Neural cell (in vitro differentiated cells): ENCODE data around the gene GAREM1. TPM values are rescaled to one million over a fixed set of nuclear protein-coding genes. Genes with fewer than 3 reads are reported as not detected.

ENCODE experiments used
- H2AFZ ChIP-seq: fragments of 200-600, 300-800 bp; sonication (generic), shearing (Covaris generic); 2 replicates; pipeline ENCODE4 v1.6.0; 2014; ENCODE audit warnings: low read depth, mild to moderate bottlenecking, antibody characterized with exemption, low read length, moderate library complexity
- H3F3A ChIP-seq: fragments of 200-600 bp; shearing (Covaris generic); 2 replicates; pipeline ENCODE4 v1.6.1; 2016; ENCODE audit warnings: mild to moderate bottlenecking, moderate library complexity, mixed read lengths, antibody characterized with exemption, low read length; ENCODE audit not compliant: insufficient read depth, poor library complexity, severe bottlenecking
- H3K27ac ChIP-seq: fragments of 200-600, 300-800 bp; sonication (generic), shearing (Covaris generic); 2 replicates; pipeline ENCODE4 v1.5.1; 2014; ENCODE audit warnings: mild to moderate bottlenecking, low read length, moderate library complexity
- H3K27me3 ChIP-seq: fragments of 300-800, 200-600 bp; sonication (generic), shearing (Covaris generic); 2 replicates; pipeline ENCODE4 v1.6.0; 2014; ENCODE audit warnings: mild to moderate bottlenecking, low read depth, low read length, moderate library complexity; ENCODE audit not compliant: insufficient read depth
- H3K36me3 ChIP-seq: fragments of 300-800, 200-600 bp; sonication (generic), shearing (Covaris generic); 2 replicates; pipeline ENCODE4 v1.5.1; 2014; ENCODE audit warnings: mild to moderate bottlenecking, antibody characterized with exemption, low read length, moderate library complexity; ENCODE audit not compliant: insufficient read depth
- H3K4me2 ChIP-seq: fragments of 300-800, 200-600 bp; sonication (generic), shearing (Covaris generic); 2 replicates; pipeline ENCODE4 v1.6.0; 2014; ENCODE audit warnings: mild to moderate bottlenecking, low read length
- H3K4me3 ChIP-seq: fragments of 300-800, 200-600 bp; sonication (generic), shearing (Covaris generic); 2 replicates; pipeline ENCODE4 v1.5.1; 2014; ENCODE audit warnings: mild to moderate bottlenecking, low read length, moderate library complexity
- H3K79me2 ChIP-seq: fragments of 200-600 bp; shearing (Covaris generic); replicated peaks from 2 replicates; pipeline ENCODE4 v1.6.0; 2014; ENCODE audit warnings: mild to moderate bottlenecking, low read length, moderate library complexity; ENCODE audit not compliant: insufficient read depth
- H3K9ac ChIP-seq: fragments of 300-800, 200-600 bp; sonication (generic), shearing (Covaris generic); 2 replicates; pipeline ENCODE4 v1.6.1; 2016; ENCODE audit warnings: mild to moderate bottlenecking, low read length, mixed read lengths
- H3K9me2 ChIP-seq: fragments of 200-600 bp; shearing (Covaris generic); 2 replicates; pipeline ENCODE4 v1.6.1; 2016; ENCODE audit warnings: mild to moderate bottlenecking, low read length, mixed read lengths; ENCODE audit not compliant: insufficient read depth
- H3K9me3 ChIP-seq: fragments of 200-600, 300-800 bp; sonication (generic), shearing (Covaris generic); 2 replicates; pipeline ENCODE4 v1.6.1; 2016; ENCODE audit warnings: mild to moderate bottlenecking, mixed run types, low read length, moderate library complexity, mixed read lengths
- H4K20me1 ChIP-seq: fragments of 200-600 bp; shearing (Covaris generic); 2 replicates; pipeline ENCODE4 v1.6.1; 2016; ENCODE audit warnings: mild to moderate bottlenecking, mixed run types; ENCODE audit not compliant: insufficient read depth
- EP300 ChIP-seq: fragments of 450-650 bp; conservative IDR thresholded peaks from 2 replicates; pipeline ENCODE4 v1.6.1; 2014; ENCODE audit warnings: antibody characterized with exemption, mild to moderate bottlenecking, moderate library complexity; ENCODE audit not compliant: poor library complexity, severe bottlenecking
- EZH2 ChIP-seq: fragments of 200-600, 300-800 bp; shearing (Covaris generic), sonication (generic); IDR thresholded peaks from 2 replicates; pipeline ENCODE4 v1.6.1; 2014; ENCODE audit warnings: antibody characterized with exemption, low read length, borderline replicate concordance, mild to moderate bottlenecking; ENCODE audit not compliant: insufficient read depth, poor library complexity, severe bottlenecking
- MXI1 ChIP-seq: fragments of 450-650 bp; conservative IDR thresholded peaks from 2 replicates; pipeline ENCODE4 v1.6.1; 2014; ENCODE audit warnings: antibody characterized with exemption, mild to moderate bottlenecking; ENCODE audit not compliant: poor library complexity, severe bottlenecking
- POLR2AphosphoS5 ChIP-seq: IDR thresholded peaks from 2 replicates; pipeline ENCODE4 v1.6.1; 2012
- RAD21 ChIP-seq: fragments of 450-650 bp; conservative IDR thresholded peaks from 2 replicates; pipeline ENCODE4 v1.6.1; 2014; ENCODE audit warnings: antibody characterized with exemption, mild to moderate bottlenecking, moderate library complexity
- REST ChIP-seq: IDR thresholded peaks from 2 replicates; pipeline ENCODE4 v1.6.1; 2012; ENCODE audit warnings: borderline replicate concordance
- SMC3 ChIP-seq: fragments of 450-650 bp; conservative IDR thresholded peaks from 2 replicates; pipeline ENCODE4 v1.6.1; 2014; ENCODE audit warnings: antibody characterized with exemption, mild to moderate bottlenecking, moderate library complexity; ENCODE audit not compliant: poor library complexity
- TAF1 ChIP-seq: IDR thresholded peaks from 2 replicates; pipeline ENCODE4 v1.6.1; 2012; ENCODE audit warnings: low read depth
- polyA plus RNA-seq: library from polyadenylated mRNA; depleted of rRNA; stranded (reverse); fragments of >200 nt; gene quantifications from 2 replicates; pipeline ENCODE4 v1.2.3, GENCODE V29; 2014

GAREM1 gene
- polyA plus RNA-seq, 1 donor from 2014 or later: 1.3 TPM

GRCh38 chr18:32427084-32427900 lies 43.4 kb downstream of the GAREM1 start:
- H3K9ac ChIP-seq: no peak overlapping the region
- TF ChIP-seq MXI1 (no peak), POLR2AphosphoS5 (peak; percentile 37), EP300 (peak; percentile 38)
- H4K20me1 ChIP-seq: no peaks in the 10 kb centered on the region
- H3K9me2 ChIP-seq: no peaks in the 10 kb centered on the region
- no peaks in the 10 kb centered on the region for H3F3A ChIP-seq
- no peak overlapping the region for H3K4me2 ChIP-seq
- no peak overlapping the region for H3K4me3 ChIP-seq
- H2AFZ ChIP-seq: no peak overlapping the region
- H3K79me2 ChIP-seq: no peaks in the 10 kb centered on the region
- no peaks in the 10 kb centered on the region for H3K36me3 ChIP-seq
- H3K9me3 ChIP-seq: no peaks in the 10 kb centered on the region
- no peaks in the 10 kb centered on the region for H3K27me3 ChIP-seq
- H3K27ac ChIP-seq: no peak overlapping the region

GRCh38 chr18:32425466-32425865 lies 45.2 kb downstream of the GAREM1 start:
- H3K27ac ChIP-seq: no peak overlapping the region
- TF ChIP-seq MXI1: no peak
- TF ChIP-seq RAD21: no peak
- no peak overlapping the region for H2AFZ ChIP-seq
- H3K9me3 ChIP-seq: no peaks in the 10 kb centered on the region
- no peaks in the 10 kb centered on the region for H3F3A ChIP-seq
- H3K9ac ChIP-seq: no peak overlapping the region
- no peak overlapping the region for H3K4me3 ChIP-seq
- no peaks in the 10 kb centered on the region for H3K27me3 ChIP-seq
- no peaks in the 10 kb centered on the region for H3K9me2 ChIP-seq
- H3K36me3 ChIP-seq: no peaks in the 10 kb centered on the region
- H3K79me2 ChIP-seq: no peaks in the 10 kb centered on the region
- H3K4me2 ChIP-seq: no peak overlapping the region
- no peaks in the 10 kb centered on the region for H4K20me1 ChIP-seq

- H4K20me1 ChIP-seq: no peaks in the 10 kb centered on the region
- no peak overlapping the region for H3K4me3 ChIP-seq
- no peaks in the 10 kb centered on the region for H3K9me2 ChIP-seq
- TF ChIP-seq TAF1 (no peak), RAD21 (no peak), EZH2 (no peak), SMC3 (no peak), REST (no peak)
- no peaks in the 10 kb centered on the region for H3K79me2 ChIP-seq
- no peaks in the 10 kb centered on the region for H3F3A ChIP-seq
- no peak overlapping the region for H3K9ac ChIP-seq
- no peak overlapping the region for H3K27ac ChIP-seq
- no peaks in the 10 kb centered on the region for H3K36me3 ChIP-seq
- H3K9me3 ChIP-seq: no peaks in the 10 kb centered on the region
- no peaks in the 10 kb centered on the region for H3K27me3 ChIP-seq
- no peak overlapping the region for H2AFZ ChIP-seq
- no peak overlapping the region for H3K4me2 ChIP-seq
Measured at GRCh38 chr18:32424696-32425095, 46.0 kb downstream of the GAREM1 start.
